Endothelial cell of umbilical vein (primary cell): Measurements from ENCODE around the gene NDUFA12. TPM values are rescaled to one million over a fixed set of nuclear protein-coding genes. Genes with fewer than 3 reads are reported as not detected.

Experiments
- BruUV-seq: library from RNA; stranded (reverse); fragments of 400-500 nt; replicated peaks from 2 replicates; lab custom pipeline; 2021; lab: Mats Ljungman, UMichigan
- CTCF ChIA-PET: fragments of 300-600, 350-600 bp; sonication (Branson Sonifier 250); formaldehyde crosslinking; loops from one replicate; lab custom pipeline; 2021; ENCODE audit warnings: antibody characterized with exemption, inconsistent platforms; lab: Charles Lee
- POLR2A ChIA-PET: fragments of 300-600, 350-600 bp; sonication (Branson Sonifier 250); formaldehyde crosslinking; loops from one replicate; lab custom pipeline; 2021; ENCODE audit warnings: antibody characterized with exemption, inconsistent platforms; lab: Charles Lee
- DNase-seq: peaks from one replicate; pipeline ENCODE4 v3.0.0-alpha.2; 2011; ENCODE audit warnings: low read depth, low spot score
- FAIRE-seq: peaks from 2 replicates; lab custom pipeline; 2011; peaks lifted over from hg19 to GRCh38; lab: Jason Lieb, UNC
- H2AFZ ChIP-seq: 2 replicates; pipeline ENCODE4 v1.6.0; 2012; ENCODE audit warnings: low read depth, low read length, control low read depth, inconsistent platforms
- H3K27ac ChIP-seq: 2 replicates; pipeline ENCODE4 v1.5.1; 2011; ENCODE audit warnings: low read depth, mild to moderate bottlenecking, control low read depth, low read length, moderate library complexity; ENCODE audit not compliant: insufficient read depth
- H3K27me3 ChIP-seq, 2 experiments: 2 replicates each; pipeline versions ENCODE4 v1.6.0 to v1.6.1; 2011; ENCODE audit warnings: low read length in 2 of 2, mixed read lengths in 1 of 2; ENCODE audit not compliant: control insufficient read depth in 2 of 2, insufficient read depth in 2 of 2
- H3K36me3 ChIP-seq, 2 experiments: 2 replicates in 1 of 2; 3 replicates in 1 of 2; pipeline ENCODE4 v1.5.1; 2011; ENCODE audit warnings: low read length in 2 of 2, mild to moderate bottlenecking in 1 of 2, moderate library complexity in 1 of 2; ENCODE audit not compliant: control insufficient read depth in 2 of 2, insufficient read depth in 2 of 2; ENCODE audit errors: extremely low read depth in 1 of 2
- H3K4me1 ChIP-seq: 3 replicates; pipeline ENCODE4 v1.5.1; 2011; ENCODE audit warnings: mild to moderate bottlenecking, low read length; ENCODE audit not compliant: control insufficient read depth, insufficient read depth; ENCODE audit errors: extremely low read depth
- H3K4me2 ChIP-seq: 2 replicates; pipeline ENCODE4 v1.6.1; 2011; ENCODE audit warnings: low read length, control low read depth, mixed read lengths; ENCODE audit not compliant: insufficient read depth
- H3K4me3 ChIP-seq, 3 experiments: fragments of 200-600 bp in 1 of 3; sonication (generic), shearing (Covaris generic) in 1 of 3; replicated peaks in 1 of 3; 2 replicates each; pipeline ENCODE4 v1.5.1; 2011 to 2016; ENCODE audit warnings: control low read depth in 3 of 3, low read length in 3 of 3, mild to moderate bottlenecking in 2 of 3, inconsistent platforms in 1 of 3, low read depth in 1 of 3, moderate library complexity in 1 of 3; ENCODE audit not compliant: insufficient read depth in 1 of 3
- H3K79me2 ChIP-seq: 2 replicates; pipeline ENCODE4 v1.6.0; 2012; ENCODE audit warnings: low read length, inconsistent platforms; ENCODE audit not compliant: control insufficient read depth, insufficient read depth
- H3K9ac ChIP-seq: replicated peaks from 2 replicates; pipeline ENCODE3; 2011; ENCODE audit warnings: low read length, control low read depth; ENCODE audit not compliant: insufficient read depth; ENCODE audit errors: extremely low read depth
- H3K9me1 ChIP-seq: replicated peaks from 3 replicates; pipeline ENCODE4 v1.6.0; 2011; ENCODE audit warnings: mild to moderate bottlenecking, low read length; ENCODE audit not compliant: control insufficient read depth, insufficient read depth; ENCODE audit errors: extremely low read depth
- H3K9me3 ChIP-seq: replicated peaks from 2 replicates; pipeline ENCODE4 v1.5.1; 2012; ENCODE audit warnings: low read length, inconsistent platforms; ENCODE audit not compliant: control insufficient read depth, insufficient read depth
- H4K20me1 ChIP-seq: replicated peaks from 2 replicates; pipeline ENCODE3; 2011; ENCODE audit warnings: mild to moderate bottlenecking, low read length; ENCODE audit not compliant: control insufficient read depth, insufficient read depth; ENCODE audit errors: extremely low read depth
- EZH2 ChIP-seq: IDR thresholded peaks from 2 replicates; pipeline ENCODE4 v1.6.1; 2012; ENCODE audit warnings: borderline replicate concordance, low read depth, mild to moderate bottlenecking, moderate library complexity, low read length, inconsistent platforms; ENCODE audit not compliant: severe bottlenecking
- FOS ChIP-seq: IDR thresholded peaks from 2 replicates; pipeline ENCODE4 v1.6.1; 2011; ENCODE audit warnings: mild to moderate bottlenecking, low read length, moderate library complexity, borderline replicate concordance; ENCODE audit not compliant: insufficient read depth
- GATA2 ChIP-seq: IDR thresholded peaks from 2 replicates; pipeline ENCODE4 v1.7.0; 2011; ENCODE audit warnings: low read depth, mild to moderate bottlenecking, moderate library complexity, mixed read lengths, low read length; ENCODE audit not compliant: insufficient read length, insufficient read depth
- JUN ChIP-seq: IDR thresholded peaks from 2 replicates; pipeline ENCODE4 v1.6.1; 2011; ENCODE audit warnings: borderline replicate concordance, low read depth; ENCODE audit not compliant: insufficient read length, insufficient read depth
- MYC ChIP-seq: IDR thresholded peaks from one replicate; pipeline ENCODE4 v1.6.1; 2011; ENCODE audit warnings: mild to moderate bottlenecking, low read depth, low read length
- POLR2A ChIP-seq: IDR thresholded peaks from 2 replicates; pipeline ENCODE4 v1.6.1; 2012; ENCODE audit warnings: low read depth, mild to moderate bottlenecking, control low read depth, low read length
- POLR2AphosphoS5 ChIP-seq: IDR thresholded peaks from 2 replicates; pipeline ENCODE4 v1.6.1; 2012; ENCODE audit warnings: low read depth, mild to moderate bottlenecking, control low read depth, low read length, moderate library complexity; ENCODE audit not compliant: insufficient read depth
- dilution Hi-C: fragments of 300-500 bp; cut with MboI; formaldehyde crosslinking; loops from one replicate; pipeline ENCODE4 v1.15.0; 2019; ENCODE audit warnings: low sequenced_read_pairs; ENCODE audit not compliant: extremely low pct_ligation_motif_present
- intact Hi-C: fragments of 100-400 bp; cut with micrococcal nuclease; formaldehyde crosslinking; loops from one replicate; pipeline ENCODE4 v1.10.0; 2022
- polyA plus RNA-seq, 4 experiments: library from polyadenylated mRNA; depleted of rRNA in 3 of 4; stranded (reverse) in 3 of 4; unstranded in 1 of 4; fragments of >200 nt; gene quantifications; 2 replicates each; pipeline versions ENCODE4 v1.2.1 to v1.2.3, GENCODE V29; 2011 to 2012; ENCODE audit warnings: missing spikeins in 1 of 4
- total RNA-seq: library from RNA; stranded (reverse); gene quantifications from 2 replicates; pipeline ENCODE4 v1.2.3, GENCODE V29; 2021
- TF ChIP-seq, protein P1 (sequence below), 2 donors: IDR thresholded peaks; 1 replicate in 1 of 2; 2 replicates in 1 of 2; pipeline ENCODE4 v1.5.1; 2011; ENCODE audit warnings: low read length in 2 of 2, mild to moderate bottlenecking in 2 of 2, moderate library complexity in 2 of 2, control low read depth in 1 of 2, inconsistent platforms in 1 of 2, low read depth in 1 of 2; ENCODE audit not compliant: insufficient read depth in 1 of 2; ENCODE audit errors: extremely low read depth in 1 of 2
- TF ChIP-seq, protein P2 (sequence below): IDR thresholded peaks from 2 replicates; pipeline ENCODE4 v1.6.1; 2011; ENCODE audit not compliant: insufficient read depth, insufficient read length

The NDUFA12 gene
- total and polyA plus RNA-seq, 2 donors (not counting 3 experiments of a cell fraction or from before 2014, with no cell fraction given): 126 to 184 TPM

DNA sequence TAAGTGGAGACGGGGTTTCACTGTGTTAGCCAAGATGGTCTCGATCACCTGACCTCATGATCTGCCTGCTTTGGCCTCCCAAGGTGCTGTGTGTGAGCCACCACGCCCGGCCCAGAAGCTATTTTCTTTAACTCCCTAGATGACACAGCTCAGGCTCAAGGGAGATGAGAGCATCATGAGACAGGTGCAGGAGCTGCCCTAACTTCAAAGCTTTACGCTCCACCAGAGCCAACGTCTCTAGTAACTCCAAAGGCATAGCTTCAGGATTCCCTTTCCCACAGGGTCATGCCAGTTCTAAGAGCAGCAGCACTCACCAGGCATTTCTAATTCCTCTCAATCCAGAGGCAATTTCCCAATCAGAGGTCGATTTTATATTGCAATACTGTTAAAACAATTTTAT is 21.0 kb downstream of the NDUFA12 start:
- TF ChIP-seq POLR2A: no peak
- no peak for TF ChIP-seq EZH2
- TF ChIP-seq GATA2: no peak
- no peak for TF ChIP-seq MYC
- TF ChIP-seq, protein P1, sequence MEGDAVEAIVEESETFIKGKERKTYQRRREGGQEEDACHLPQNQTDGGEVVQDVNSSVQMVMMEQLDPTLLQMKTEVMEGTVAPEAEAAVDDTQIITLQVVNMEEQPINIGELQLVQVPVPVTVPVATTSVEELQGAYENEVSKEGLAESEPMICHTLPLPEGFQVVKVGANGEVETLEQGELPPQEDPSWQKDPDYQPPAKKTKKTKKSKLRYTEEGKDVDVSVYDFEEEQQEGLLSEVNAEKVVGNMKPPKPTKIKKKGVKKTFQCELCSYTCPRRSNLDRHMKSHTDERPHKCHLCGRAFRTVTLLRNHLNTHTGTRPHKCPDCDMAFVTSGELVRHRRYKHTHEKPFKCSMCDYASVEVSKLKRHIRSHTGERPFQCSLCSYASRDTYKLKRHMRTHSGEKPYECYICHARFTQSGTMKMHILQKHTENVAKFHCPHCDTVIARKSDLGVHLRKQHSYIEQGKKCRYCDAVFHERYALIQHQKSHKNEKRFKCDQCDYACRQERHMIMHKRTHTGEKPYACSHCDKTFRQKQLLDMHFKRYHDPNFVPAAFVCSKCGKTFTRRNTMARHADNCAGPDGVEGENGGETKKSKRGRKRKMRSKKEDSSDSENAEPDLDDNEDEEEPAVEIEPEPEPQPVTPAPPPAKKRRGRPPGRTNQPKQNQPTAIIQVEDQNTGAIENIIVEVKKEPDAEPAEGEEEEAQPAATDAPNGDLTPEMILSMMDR (IDR thresholded peaks at IDR 0.05; ENCODE audit: extremely low read depth in 1 of 2, insufficient read depth in 1 of 2, low read depth in 1 of 2, low read length in 2 of 2): no peak
- no peak for TF ChIP-seq FOS
- no peak for TF ChIP-seq POLR2AphosphoS5
- TF ChIP-seq, protein P2, sequence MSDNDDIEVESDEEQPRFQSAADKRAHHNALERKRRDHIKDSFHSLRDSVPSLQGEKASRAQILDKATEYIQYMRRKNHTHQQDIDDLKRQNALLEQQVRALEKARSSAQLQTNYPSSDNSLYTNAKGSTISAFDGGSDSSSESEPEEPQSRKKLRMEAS: no peak
- TF ChIP-seq JUN: no peak
- Histone ChIP-seq H3K4me1 (no peaks in the 10 kb centered on the region), H2AFZ (no peak overlapping the region), H3K9me3 (no peaks in the 10 kb centered on the region), H3K9ac (no peak overlapping the region), H3K4me3 (no peak overlapping the region), H3K36me3 (peaks cover 0 to 5% of the 10 kb centered on the region in 2 experiments), H3K79me2 (no peaks in the 10 kb centered on the region), H3K4me2 (no peak overlapping the region), H3K27ac (no peak overlapping the region), H4K20me1 (no peaks in the 10 kb centered on the region), H3K9me1 (no peaks in the 10 kb centered on the region), H3K27me3 (no peaks in the 10 kb centered on the region)
- dilution Hi-C loops: no loop called here
- no TSS peak for BruUV-seq
- ChIA-PET POLR2A (interaction anchor here (0.7 kb wide), 1 partner anchor 48 kb away, joined by 7 read pairs; no protein-coding TSS in a partner anchor), CTCF (interaction anchor here (1.0 to 1.4 kb wide), 5 partner anchors 9 to 552 kb away, joined by 3 to 4 read pairs (median 3); no protein-coding TSS in a partner anchor)
- FAIRE-seq: no peak
- DNase-seq: no peak
- intact Hi-C loops: loop anchor here (5.0 kb wide), 1 partner anchor 340 kb away; no protein-coding TSS in a partner anchor
